Stimulated activated CD4-positive, alpha-beta T cell treated with anti-CD3 and anti-CD28 coated beads, Interleukin-12 subunit alpha, Interleukin-12 subunit beta, amount 100 ng/mL, for 4 hours (primary cell): ENCODE measurements around the gene ZWILCH.
"Not testable (repeated sequence)": the region's sequence is repeated elsewhere in the genome, so short reads cannot be mapped to it uniquely, and the experiment has no call there.

ENCODE experiments used
- DNase-seq: peaks from one replicate; pipeline ENCODE4 v3.0.0-alpha.2; 2020

ZWILCH gene

DNA sequence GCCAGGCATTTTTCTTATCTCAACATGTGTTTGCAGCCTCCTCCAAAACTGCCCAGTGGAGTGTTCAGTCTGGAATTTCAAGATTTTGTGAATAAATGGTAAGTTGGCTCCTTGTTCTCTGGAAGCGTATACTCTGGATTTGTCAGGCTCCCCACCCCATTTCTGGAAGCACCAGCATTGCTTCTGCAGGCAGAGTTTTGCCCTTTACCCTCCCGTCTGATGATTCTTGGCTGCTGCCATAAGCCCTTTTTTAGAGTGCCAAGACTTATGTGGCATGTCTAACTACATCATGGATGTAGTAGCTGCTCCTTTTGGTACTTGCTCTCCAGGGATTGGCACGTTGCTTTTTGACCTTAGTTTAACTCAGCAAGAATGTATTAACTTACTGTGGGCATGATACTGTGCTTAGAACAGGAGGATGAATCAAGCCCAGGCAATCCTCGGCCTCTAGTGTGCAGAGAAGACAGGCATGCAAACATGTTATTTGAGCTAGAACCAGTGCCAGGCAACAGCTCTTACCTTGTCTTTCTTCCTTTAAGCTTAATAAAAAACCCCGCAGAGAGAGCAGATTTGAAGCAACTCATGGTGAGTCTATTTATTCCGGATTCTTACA is 15.8 kb upstream of the ZWILCH start:
- DNase-seq = no peak

DNA sequence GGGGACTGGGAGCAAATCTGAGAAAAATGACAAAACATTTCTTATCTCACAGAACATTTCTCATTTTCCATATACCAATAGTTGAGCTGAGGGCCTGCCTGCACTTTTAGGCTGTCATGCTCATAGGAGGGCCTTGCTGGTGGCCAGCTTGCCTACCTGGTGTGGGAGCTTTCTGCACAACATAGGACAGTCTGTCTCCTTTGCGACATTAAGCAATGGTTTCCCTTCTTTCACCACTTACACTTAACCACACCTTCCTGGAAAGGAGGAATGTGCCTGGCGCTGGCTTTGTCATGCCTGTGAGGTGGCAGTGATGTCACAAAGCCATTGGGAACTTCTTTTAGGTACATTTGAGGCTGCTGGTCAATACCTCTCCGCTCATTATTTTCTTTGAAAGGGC is 13.3 kb upstream of the ZWILCH start:
- DNase-seq = no peak

DNA sequence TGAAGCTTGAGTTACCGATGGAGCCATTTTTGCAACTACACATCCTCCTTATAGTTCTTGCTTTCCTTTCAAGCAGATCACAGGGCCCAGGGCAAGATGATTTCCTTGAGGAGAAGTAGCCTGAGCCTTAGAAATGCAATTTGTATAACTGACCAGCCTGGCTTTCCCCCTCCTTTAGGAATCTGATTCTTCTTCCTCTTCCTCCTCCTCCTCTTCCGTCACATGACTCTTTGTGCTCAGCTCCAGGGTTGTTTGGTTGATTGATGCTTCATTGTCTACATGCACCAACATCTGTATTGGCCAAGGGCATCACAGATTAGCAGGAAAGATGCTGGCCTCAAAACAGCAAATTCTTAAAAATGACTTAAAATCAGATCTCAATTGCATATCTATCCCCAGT is 10.9 kb upstream of the ZWILCH start:
- DNase-seq = no peak

DNA sequence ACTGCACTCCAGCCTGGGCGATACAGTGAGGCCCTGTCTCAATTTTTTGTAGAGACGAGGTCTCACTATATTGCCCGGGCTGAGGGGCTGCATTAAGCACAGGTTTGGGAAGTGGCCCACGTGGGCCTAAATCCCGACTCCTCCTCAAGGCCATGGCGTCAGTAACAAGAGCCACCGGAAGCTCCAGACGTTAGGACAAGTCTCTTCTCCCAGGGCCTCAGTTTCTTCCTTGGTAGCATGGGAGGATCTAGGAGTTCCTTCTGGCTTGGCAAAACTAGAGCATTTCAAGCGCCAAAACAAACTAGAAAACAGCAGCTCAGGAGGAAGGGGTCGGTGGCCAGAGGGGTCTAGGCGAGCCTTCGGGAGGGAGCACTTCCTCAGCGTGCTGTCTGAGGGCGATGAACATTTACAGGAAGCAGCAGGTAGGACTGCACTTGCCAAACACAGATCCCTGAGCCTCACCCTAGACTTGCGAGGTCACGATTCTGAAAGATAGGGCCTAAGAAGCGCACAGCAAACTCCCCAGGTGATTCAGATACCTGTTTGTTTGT is 8.1 kb upstream of the ZWILCH start:
- DNase-seq = no peak

DNA sequence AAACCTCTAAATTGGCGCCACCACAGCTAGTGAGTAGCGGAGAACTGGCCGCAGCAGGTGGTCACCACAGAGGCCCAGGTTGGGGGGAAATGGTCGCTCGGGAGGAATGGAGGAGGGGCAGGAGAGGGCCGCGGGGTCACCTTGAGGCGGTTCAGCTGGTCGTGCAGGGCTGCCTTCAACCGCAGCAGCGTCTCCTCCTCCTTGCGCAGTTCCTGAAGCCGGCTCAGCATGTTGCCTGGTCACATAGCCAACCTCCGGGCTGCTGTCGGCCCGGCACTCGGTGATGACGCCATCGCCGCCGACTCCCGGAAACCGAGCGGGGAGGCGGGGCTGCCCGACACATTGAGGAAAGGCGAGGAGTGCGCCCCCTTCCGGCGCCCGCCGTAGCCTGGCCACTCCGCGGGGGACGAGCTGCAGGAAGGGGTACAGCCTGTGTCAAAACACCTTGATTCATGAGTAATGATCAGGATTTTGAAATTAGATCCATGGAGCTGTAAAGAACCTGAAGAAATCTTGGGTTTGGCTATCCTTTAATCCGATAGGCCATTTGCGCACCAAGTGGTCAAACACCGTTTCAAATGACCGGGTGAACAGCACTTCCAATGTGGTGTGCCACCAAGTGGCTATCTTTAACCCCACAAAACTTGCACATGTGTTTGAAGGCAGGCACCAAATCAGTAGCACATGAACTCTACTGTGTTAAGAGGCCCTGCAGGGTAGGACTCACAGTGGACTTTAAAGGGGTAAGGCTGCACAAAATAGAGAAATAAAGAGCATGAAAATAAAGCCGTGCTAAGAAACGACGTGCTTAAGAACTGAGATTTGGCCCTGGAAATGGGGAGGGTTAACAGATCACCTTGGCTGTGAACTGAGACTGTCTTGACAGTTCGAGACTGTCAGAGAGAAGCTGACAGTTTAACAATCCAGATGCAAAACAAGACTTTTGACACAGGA is 7.3 kb upstream of the ZWILCH start, which contains the start of gene SNAPC5:
Gene SNAPC5 (minus strand): TSS at position 261 of the 954 bp plus-strand sequence. CDS start 31 bp downstream, at position 230.
- peak; percentile 98 for DNase-seq

DNA sequence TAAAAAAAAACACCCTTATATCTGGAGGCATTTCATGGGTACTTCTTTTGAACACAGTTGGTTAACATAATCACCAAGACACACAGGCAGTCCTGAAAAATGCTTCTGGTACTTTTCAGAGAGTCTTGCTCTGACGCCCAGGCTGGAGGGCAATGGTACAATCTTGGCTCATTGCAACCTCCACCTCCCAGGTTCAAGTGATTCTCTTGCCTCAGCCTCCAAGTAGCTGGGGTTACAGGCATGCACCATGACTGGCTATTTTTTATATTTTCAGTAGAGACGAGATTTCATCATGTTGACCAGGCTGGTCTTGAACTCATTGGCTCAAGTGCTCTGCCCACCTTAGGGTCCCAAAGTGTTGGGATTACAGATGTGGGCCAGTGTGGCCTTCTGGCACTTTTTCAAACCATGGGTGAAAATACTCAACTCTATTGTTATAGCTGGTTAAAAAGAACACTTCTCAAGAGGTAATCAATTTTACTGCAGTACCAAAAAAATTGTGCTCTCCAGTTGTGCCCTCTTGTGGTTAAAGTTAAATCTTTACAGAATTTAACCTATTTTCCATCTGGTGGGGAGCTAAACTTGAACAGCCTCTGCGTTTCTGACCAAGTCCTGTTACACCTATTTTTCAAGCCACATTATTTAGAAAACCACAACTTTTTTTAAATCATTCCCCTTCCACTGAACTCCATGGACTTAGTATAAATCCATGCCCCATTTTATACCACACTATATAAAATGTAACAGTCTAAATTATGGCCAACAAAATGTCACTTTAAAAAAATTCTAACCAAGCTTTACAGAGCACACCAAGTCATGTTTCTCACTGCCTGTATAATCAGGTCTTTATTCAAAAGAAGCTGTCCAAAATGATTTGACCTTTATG is 6.4 kb upstream of the ZWILCH start:
- no peak for DNase-seq

DNA sequence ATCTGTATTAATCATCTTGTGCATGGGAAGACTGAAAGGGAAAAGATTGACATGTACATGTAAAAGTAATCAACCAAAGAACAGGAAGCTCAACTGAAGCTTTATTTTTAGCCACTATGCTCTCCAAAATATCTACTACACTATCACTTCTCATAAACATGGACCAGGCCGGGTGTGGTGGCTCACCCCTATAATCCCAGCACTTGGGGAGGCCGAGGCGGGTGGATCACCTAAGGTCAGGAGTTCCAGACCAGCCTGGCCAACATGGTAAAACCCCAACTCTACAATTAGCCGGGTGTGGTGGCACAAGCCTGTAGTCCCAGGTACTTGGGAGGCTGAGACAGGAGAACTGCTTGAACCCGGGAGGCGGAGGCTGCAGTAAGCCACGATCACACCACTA is 4.8 kb upstream of the ZWILCH start:
- not testable (repeated sequence) for DNase-seq

DNA sequence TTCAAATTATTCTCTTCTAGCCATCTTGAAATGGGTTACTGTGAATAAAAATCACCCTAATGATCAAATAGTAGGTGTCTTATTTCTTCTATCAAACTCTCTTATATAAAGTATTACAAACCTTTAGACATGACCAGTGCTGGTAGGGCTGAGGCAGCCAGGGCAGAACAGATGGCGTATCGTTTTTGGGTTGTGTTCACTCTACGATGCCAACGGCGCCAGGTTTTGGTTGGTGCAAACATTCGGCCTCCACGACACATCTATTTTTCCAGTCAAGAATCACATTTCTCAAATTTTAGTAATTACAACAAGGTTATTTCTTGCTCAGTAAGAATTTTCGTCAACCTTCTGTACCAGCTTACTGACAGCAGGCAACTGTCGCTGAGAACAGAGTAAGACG is 2.6 kb upstream of the ZWILCH start:
- no peak for DNase-seq

DNA sequence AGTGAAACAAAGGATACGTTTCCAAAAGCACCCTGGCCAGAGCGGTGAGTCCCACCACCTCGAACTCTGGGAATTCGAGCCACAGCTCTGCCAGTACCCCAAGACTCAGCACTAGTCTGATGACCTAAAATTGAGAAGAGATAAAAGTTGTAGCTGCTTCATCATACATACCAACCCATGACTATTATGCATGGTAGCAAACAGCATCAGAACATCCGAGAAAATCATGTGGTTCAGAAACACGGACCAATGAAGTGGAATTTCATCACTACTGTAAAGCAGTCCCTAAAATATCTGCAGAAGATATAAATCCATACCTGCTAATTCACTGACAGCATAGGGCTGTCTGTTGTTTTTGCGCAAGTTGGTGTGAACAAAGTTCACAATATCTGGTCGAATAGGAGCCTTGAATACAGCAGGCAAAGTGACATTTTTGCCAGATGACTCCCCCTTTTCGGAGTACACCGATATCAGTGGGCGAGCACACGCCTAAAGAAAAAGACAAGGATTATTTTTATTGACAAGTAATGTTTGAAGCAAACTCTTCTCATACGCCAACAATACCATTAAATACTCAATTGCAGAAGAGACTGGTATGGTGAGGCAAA is 2.0 kb upstream of the ZWILCH start:
- not testable (repeated sequence) for DNase-seq

DNA sequence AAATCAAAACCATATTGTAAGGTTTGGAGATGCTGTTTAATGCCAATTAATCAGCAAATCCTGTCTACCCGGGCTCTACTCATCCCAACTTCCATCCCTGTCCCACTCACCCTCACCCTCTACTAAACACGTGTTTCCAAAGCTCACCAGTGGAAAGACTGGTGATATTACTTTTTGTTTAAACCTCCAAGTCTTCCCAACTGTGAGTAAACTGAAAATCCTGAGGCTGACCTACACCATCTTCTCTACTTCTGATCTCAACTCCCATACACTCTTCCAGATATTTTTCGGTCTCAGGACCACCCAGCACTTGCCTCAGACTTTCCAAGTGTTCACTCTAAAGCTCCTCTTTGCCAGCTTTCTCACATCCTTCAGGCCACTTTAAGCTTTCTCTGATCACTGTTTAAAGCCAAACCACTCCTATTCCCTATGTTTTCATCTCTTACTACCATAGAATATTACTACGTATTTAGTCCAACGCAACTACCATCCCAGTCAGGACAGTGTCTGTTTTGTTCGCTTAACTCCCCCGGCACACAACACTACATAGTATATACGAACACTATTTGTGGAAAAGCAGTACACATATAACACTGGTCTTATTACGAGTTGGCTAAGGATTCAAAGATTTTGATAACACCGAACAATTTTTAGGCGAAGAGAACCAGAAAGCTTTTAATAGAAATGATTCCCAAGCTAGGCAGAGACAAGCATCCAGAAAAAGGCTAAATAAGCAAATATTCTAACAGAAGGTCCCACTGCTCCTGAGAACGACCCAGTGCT is 1.2 kb upstream of the ZWILCH start:
- DNase-seq = no peak

DNA sequence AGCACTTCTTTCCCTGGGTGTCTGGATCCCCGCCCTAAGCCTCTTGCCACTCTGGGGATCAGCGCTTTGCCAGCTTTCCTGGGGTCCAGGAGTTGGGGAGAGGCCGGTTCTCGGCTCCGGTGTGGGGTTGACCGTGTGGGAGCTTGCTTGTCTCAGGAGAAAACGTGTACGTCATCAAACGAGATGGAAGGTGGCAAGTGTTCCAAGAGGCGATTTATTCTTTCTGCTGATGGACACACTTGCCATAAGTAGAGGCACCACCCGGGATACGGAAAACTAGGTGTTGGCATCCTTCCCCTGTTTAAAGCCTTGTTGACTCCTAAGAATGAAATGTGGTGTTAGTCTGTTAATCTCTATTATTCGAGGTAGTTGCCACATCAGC is 295 bp downstream of the ZWILCH start:
- no peak for DNase-seq

DNA sequence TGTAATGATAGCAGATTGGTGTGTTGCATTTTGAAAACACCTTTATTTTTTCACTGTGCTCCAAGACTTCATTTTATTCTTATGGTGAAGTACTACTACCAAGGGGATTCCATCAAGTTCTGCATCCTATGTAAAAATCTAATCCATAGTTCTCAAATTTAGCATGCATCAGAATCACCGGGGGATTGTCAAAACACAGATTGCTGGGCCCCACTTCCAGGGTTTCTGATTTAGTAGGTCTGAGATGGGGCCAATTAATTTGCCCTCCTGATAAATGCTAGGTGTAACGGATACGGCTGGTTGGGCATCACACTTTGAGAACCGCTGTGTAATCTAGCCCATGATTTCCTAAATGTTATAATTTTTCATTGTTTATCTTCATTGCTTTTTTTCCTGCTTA is 692 bp downstream of the ZWILCH start:
- DNase-seq = no peak

DNA sequence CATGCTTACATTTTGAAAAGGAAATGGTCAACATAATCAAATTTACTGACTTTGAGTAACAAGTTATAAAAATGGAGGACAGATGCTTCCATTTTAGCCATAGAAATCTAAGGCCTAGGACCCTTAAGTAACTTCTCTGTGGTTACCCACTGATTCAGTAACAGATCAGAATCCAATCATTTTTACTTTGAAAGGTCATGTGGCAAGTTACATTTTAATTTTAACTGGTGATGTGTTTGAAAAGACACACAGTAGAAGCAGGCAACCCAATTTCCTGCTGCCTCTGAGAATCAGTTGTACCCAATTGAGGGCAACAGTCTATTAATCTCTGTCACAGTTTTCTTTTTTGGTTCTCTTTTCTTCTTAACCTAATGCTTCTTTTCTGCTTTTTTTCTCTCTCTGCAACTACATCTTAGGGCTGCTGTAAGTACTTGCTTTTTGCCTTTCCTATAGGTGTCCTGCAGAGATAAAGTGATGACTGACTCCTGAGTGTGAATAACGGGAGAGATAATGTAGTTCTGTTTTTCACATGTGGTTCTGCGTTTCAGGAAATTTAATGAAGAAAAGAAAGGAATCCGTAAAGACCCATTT is 3.3 kb downstream of the ZWILCH start:
- DNase-seq = no peak

DNA sequence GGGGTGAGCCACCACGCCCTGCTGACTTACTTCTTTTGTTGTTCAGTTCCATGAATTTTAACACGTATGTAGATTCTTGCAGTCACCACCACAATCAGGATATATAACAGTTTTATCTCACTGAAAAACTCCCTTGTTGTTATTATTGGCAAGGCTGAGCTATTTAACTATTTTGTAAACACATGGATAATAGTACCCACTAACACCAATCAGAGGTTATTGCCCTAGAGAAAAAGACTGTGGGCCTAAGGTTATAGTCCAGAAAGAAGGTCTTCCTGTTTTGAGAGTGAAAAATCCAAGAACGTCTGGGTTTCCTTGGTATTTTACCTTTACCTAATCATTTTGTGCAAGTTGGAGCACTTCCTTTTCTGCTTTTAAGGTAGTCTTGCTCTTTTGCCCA is 9.5 kb downstream of the ZWILCH start:
- no peak for DNase-seq

DNA sequence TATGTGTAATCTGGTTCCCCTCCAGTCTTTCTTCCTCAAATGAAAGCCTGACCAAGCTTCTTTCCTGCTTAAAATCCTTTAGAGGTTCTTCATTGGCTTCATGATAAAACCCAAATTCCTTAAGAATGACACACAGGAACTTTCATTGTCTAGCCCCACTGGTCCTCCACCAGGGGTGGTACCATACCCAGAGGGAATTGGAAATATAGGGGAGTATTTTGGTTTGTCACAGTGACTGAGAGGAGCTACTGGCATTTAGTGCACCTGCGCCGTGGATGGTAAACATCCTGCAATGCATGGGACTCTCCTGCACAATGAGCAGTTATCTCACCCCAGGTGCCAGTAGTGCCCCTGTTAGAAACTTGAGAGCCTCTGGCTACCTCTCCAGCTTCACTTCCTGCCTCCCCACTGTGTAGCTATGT is 10.8 kb downstream of the ZWILCH start:
- DNase-seq = no peak

DNA sequence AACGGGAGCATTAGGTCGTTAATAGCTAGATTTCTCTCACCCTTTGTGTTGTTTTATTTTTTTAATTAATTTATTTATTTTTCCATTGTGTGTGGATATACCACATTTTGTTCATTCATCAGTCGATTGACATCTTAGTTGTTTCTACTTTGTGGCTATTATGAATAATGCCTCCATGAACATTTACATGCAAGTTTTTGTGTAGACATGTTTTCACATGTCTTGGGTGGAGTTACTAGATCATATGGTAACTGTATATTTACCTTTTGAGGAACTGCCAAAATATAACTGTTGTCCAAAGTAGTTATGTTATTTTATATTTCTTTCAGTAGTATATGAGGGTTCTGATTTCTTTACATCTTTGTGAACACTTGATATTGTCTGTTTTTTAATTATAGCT is 18.8 kb downstream of the ZWILCH start:
- DNase-seq = no peak

DNA sequence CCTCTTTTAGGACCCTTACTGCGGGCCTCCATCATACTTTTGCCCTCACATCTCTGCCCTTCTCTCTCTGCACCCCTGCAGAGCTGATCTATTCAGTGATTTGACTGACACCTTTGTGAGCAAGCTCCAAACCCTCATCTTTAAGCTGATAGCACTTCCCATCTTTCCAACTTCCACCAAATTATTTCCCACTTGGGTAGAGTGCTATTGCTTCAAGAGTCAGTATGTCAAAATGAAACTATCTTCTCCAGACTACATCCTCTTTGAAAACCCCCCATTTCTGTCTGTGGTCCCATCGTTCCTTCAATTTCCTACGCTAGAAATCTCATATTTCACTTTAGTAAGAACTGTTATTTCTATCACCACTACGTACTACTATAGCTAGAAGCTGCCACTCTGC is 19.7 kb downstream of the ZWILCH start:
- DNase-seq = no peak

DNA sequence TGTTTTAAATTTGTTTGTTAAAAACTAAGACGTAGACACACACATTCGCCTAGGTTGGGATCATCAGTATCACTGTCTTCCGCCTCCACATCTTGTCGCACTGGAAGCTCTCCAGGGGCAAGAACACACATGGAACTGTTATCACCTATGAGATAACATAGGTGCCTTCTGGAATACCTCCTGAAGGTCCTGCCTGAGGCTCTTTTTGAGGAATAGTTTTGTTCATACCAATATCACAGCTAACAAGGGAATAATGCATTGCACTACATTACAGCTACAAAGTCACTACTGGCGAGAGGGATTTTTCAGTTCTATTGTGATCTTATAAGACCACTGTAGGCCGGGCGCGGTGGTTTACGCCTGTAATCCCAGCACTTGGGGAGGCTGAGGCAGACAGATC is 29.9 kb downstream of the ZWILCH start:
- DNase-seq = no peak

DNA sequence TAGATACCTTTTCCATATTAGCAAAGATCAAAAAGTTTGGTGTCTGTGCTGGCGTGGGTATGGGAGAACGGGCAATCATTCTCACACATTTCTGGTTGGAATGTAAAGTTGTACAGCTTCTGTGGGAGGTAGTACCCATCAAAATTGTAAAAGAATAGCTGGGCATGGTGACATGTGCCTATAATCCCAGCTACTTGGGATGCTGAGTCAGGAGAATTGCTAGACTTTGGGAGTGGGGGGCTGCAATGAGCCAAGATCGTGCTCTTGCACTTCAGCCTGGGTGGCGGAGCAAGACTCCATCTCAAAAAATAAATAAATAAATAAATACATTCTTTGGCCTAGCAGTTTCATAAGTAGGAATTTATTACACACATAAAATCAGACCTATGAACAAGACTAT is 37.8 kb downstream of the ZWILCH start:
- no peak for DNase-seq

DNA sequence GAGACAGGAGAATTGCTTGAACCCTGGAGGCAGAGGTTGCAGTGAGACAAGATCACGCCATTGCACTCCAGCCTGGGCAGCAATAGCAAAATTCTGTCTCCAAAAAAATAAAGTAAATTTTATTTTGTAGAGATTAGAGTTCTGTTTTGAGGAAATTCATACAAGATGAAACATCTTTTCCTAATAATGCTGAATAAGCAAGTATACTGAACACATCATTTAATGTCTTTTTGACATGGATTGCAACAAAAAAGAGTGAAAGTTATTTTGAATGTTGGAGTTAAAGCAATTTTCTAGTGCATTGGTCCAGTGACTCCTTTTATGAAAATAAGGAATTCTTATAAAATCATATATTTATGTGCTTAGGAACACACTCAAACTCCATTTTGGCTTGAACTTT is 40.1 kb downstream of the ZWILCH start:
- no peak for DNase-seq

DNA sequence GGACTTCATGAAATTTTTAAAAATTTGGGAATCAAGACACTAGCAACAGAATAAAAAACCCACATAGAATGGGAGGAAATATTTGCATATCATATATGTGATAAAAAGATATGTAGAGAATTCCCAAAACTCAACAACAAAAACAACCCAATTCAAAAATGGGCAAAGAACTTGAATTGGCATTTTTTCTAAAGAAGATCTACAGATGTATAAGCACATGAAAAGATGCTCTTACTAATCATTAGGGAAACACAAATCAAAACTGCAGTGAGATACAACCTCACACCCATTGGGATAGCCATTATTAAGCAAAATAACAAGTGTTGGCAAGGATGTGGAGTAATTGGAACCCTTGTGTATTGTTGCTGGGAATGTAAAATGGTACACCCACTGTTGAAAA is 50.6 kb downstream of the ZWILCH start:
- no peak for DNase-seq
